ENCODE results near the gene SUCNR1.
"Not testable (repeated sequence)": the region's sequence is repeated elsewhere in the genome, so short reads cannot be mapped to it uniquely, and the experiment has no call there.

- not testable (repeated sequence) for TF ChIP-seq EP300, CTCF, POLR2A (IDR thresholded peaks at IDR 0.05)
These were observed 12.0 kb downstream of the SUCNR1 start for GRCh38 chr3:151885397-151885796.
